NCI-H2029 treated with DMSO at 0.1 percent for 48 hours (cell line): ENCODE measurements around the gene OR51F2.
"Not testable (repeated sequence)": the region's sequence is repeated elsewhere in the genome, so short reads cannot be mapped to it uniquely, and the experiment has no call there.

Experiments
- DNase-seq: peaks from one replicate; lab custom pipeline; 2025; lab: John Stamatoyannopoulos, UW

Gene OR51F2, protein sequence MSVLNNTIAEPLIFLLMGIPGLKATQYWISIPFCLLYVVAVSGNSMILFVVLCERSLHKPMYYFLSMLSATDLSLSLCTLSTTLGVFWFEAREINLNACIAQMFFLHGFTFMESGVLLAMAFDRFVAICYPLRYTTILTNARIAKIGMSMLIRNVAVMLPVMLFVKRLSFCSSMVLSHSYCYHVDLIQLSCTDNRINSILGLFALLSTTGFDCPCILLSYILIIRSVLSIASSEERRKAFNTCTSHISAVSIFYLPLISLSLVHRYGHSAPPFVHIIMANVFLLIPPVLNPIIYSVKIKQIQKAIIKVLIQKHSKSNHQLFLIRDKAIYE

DNA sequence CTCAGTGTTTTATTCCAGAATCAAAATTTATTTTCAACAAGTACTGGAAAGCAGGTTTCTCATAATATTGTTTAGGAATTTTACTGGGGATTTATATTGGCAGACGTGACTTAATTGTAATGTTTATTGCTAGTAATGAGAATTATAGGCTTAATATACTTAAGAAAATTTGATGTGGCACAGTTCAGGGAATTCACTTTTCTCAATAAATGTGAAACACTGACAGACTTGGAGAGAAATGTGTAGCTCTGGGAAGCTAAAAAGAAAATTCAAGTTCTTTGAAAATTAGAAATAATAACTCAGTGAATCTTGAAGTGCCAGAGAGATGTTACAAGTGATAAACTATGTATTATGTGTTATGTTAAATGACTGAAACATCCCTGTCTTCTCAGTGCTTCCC is at the start of gene OR51F2:
Gene OR51F2, plus strand, starts transcription at position 301 of the 400 bp plus-strand sequence. CDS start 101 bp downstream, outside the sequence.
- DNase-seq: no peak

DNA sequence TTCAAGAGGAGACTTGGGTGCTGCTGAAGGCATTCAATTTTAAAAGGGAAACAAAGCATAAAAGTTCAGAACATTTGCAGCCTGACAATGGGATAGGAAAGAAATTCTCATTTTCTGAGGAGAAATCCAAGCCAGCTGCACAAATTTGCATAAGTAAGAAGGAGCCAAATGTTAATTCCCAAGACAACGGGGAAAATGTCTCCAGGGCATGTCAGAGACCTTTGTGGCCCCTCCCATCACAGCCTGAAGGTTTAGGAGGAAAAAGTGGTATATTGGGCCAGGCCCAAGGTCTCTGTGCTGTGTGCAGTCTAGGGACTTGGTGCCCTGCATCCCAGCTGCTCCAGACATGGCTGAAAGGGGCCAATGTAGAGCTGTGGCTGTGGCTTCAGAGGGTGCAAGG is 38.7 kb upstream of the OR51F2 start:
- DNase-seq: no peak

DNA sequence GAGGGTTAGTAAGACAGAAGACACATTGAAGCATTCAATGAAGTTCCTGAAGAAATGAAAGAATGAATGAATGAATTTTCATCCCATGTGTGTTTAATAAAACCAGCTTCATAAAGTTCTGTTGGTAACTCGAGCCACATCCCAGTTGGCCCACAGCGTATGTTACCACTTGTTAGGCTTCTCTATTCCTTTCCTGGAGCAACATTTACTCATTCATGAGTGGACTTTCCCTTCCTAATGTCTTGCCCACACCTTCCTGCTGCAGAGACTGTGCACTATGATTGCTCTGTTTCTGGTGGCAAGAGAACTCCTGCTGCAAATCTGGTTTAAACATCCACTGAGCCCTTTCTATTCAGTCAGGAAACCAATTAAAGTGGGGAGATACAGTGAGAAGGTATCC is 23.9 kb upstream of the OR51F2 start:
- no peak for DNase-seq

DNA sequence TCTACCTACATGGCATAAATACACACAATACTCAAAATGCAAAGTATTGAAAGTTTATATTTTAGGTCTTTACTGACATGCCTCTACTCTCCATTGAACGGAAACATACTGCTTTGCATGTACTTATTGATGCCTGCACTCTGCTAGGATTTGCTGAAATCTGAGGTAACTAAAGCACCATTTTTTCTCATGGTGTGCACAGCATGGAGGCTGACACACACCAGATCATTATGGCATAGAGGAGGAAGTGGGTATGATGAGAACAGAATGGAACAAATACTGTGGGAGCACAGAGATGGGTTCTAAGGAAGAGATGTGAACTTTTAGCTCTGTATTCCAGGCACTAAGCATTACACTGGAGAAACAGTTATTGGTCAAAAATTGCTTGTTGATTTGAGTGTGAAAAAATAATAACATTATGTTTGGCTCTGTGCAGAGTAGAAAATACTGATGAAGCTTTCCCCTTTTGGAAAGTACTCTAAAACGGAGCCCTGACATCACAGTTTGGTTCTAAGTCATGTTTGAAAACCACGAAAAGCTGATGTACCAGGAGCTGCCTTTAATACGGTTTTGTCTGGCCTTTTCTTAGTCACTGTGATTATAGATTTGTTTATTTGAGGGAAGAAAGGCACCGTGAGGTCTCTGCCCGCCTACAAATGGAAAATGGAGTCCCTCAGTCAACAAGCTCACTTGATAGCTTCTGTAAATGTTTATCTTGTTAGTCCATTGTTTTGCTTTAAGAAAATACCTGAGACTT is 22.5 kb upstream of the OR51F2 start:
- no peak for DNase-seq

DNA sequence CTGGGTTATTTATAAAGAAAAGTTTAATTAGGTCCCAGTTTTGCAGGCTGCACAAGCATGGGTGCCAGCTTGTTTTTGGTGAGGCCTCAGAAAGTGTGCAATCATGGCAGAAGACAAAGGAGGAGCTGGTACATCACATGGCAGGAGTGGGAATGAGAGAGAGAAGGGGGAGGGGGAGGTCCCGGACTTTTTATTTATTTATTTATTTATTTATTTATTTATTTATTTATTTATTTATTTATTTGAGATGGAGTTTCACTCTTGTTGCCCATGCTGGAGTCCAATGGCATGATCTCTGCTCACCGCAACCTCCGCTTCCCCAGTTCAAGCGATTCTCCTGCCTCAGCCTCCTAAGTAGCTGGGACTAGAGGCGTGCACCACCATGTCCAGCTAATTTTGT is 19.8 kb upstream of the OR51F2 start:
- not testable (repeated sequence) for DNase-seq

DNA sequence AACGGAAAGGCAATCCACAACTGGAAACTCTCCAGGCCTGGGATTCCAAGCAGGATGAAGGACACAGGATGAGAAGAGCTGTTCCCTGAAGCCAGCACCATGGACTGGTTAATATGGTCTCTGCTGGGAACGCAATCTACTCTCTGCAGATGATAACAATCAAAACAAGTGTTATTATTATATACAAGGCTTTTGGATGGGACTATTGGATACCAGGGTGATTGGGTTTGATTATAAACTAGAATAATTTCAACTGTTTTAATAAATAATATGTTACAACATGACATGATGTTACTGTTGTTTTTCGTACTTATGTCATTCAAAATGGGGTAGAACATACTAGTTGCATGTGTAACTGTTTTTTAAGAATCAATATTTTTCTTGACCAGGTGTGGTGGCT is 16.8 kb upstream of the OR51F2 start, which contains the start of gene OR52R1:
Gene OR52R1, minus strand, starts transcription at position 101 of the 400 bp plus-strand sequence. Its CDS starts 0 bp downstream, at position 101.
- no peak for DNase-seq

DNA sequence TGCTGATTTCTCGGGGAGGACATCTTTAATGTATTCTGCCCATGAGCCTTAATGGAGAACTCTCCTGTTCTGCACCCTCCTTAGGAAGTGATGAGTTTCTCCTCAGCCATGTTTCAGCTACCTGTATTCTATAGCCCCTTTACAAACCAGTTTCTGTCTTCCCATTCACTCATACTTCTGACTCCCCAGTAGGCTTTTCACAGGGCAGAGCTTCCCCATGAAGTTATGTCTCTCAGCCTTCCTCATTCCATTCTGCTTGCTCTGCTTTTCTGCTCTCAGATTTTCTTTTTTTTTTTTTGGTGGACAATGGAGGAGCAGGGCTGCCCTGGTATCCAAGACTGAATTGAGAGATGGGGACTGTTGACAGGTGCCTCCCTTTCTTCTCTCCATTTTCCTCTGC is 12.6 kb upstream of the OR51F2 start:
- DNase-seq: no peak

DNA sequence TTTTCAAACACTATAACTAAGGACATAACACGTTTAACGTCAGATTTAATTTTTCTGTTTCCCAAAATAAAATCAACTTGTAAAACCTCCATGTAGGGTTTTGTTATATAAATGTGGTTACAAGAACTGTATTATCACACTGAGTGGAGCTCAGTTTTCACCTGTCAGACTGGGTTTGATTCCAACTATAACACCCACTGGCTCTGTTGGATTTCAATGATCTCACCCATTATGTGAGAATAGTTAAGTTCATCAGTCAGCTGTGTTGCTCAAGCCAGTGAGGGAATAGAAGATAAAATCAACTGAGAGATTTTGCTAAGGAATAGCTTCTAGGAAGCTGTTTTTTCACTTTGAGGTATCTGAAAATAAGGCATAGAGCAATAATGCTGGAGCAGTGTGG is 11.9 kb upstream of the OR51F2 start:
- DNase-seq: no peak

DNA sequence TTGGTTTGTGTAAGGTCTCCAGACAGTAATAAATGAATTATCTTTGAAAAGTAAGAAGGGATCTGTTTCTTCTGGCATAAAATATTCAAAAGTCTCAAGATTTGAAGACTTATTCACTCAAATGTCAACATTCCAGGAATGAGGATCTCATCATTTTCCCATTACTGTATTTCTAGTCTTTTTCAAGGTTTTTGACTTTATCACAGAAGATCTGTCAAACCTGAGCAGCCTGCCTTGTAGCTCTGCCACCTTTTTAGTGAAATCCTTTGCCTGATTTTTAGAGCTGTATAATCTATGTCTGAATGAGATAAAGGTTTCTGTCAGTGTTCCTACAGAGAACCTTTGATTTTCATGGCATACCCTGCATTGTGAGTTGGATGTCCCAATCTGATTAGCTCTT is 4.0 kb downstream of the OR51F2 start:
- no peak for DNase-seq

DNA sequence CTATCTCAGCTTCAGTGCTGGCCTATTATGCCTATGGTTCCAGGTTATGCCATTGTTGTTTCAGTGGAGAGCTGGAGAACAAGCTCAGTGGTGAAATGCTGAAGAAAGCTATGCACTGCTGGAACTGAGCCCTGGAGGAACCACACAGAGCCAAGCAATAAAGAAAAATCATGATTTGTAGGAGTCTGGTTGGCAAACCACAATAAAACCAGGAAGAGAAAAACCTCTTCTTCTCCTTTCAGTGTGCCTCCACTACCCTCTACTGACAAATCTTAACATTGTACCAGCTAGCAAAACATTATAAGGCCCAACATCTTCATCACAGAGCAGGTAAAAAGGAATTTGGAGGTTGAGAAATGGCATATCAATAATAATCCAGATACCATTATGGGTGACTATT is 5.3 kb downstream of the OR51F2 start:
- DNase-seq: peak; percentile 47

DNA sequence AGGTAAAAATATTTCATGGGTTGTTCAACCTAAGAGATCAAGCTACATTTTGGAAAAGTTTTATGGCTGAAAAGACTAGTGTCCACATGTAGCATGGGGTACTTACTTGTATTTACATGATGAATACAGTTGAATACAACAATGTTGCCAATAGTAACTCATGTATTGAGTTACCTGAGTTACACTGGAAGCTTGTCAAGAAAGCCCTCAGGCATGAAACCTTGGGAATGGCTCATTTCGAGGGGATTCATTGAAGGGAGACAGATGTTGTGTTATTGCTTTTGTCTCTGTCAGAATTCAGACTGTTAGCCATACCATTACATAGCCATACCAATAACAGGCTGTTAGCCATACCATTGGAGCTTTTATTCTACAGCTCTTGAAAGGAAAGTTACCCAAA is 9.2 kb downstream of the OR51F2 start:
- DNase-seq: no peak

DNA sequence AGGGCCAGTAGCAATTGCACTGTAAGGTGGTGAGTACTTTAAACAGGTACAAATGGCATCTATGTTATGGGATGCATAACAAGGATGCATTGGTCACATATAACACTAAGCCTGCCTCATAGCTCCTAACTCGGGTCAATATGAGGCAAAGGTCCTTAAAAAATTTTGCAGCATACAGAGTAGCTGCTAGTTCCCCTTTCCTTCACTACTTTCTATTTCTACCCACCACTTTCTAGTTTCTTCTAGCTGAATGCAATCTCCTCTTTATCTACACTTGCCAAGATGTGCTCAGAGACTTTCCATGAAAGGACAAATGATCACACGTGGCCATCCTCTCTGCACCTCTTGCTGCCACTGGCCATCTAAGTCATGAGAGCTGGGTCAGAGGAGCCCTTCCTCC is 9.8 kb downstream of the OR51F2 start:
- no peak for DNase-seq

DNA sequence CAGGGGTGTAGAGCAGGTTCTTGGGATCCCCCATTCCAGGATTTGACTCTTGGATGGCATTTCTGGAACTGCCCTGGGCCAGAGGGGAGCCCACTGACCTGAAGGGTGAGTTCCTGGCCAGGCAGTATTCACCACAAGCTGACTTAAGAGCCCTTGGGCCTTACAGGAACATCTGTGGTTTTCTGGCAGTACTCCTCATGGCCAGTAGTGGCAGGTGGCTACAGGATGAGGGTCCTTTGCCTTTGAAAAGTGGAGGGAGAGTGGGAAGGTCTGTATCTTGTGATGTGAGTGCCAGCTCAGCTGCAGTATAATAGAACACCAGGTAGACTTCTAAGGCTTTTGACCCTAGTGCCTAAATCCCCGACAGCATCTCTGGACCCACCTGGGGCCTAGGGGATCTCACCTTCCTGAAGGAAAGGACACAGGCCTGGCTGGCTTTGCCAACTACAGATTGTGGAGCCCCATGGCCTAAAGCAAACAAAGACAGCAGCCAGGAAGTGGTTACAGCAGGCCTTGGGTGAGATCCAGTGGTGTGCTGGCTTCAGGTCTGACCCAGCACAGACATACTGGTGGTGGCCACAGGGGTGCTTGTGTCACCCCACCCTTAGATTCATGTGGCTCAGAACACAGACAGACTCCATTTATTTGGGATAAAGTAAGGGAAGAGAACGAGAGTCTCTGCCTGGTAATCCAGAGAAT is 18.9 kb downstream of the OR51F2 start:
- peak; percentile 94 for DNase-seq

DNA sequence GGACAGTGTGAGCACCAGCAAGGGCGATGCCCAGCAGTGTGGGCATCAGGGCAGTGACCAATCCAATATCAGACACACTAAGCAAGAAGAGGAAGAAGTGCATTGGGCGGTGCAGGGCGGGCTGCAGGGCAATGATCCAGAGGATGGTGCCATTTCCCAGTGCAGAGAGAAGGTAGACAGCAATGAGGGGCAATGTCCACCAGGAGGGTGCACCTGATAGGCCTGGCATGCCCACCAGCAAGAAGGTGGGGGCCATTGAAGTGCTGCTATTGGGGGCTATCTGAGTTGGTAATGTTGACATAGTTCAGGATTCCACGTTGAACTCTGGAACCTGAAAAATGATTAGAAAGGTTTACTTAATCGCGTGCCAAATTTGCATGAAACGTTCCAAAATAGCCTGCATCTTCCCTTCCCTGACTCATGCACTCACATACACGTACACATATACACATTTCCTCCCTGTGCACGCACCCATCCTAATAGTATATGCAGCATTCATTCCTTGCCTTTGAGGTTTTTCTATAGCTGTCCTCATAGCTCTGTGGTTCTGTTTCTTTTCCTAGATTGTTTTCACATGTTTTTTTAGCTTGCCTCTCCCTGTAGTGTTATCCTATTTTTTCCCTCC is 27.9 kb downstream of the OR51F2 start, which contains the start of gene OR51S1:
Gene OR51S1, minus strand, starts transcription at position 301 of the 625 bp plus-strand sequence. Its CDS starts 0 bp downstream, at position 301.
- DNase-seq: no peak

DNA sequence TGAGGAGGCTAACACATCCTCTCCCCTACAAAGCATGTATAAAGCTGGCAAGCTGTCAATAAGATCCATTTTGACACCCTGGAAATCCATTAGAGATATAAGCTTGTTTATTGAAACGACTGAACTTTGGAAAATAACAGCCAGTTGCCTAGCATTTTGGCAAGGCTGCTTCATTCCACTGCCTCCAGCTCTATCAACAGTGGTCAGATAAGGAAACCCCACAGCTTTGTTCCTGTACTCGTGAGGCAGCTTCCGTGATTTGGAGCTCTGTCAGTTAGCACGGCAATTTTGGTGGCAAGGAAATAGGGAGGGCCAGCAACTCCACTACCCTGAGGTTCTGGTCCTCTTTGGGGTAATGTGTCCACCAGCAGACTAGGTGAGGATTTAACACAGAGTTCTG is 29.9 kb downstream of the OR51F2 start:
- no peak for DNase-seq

DNA sequence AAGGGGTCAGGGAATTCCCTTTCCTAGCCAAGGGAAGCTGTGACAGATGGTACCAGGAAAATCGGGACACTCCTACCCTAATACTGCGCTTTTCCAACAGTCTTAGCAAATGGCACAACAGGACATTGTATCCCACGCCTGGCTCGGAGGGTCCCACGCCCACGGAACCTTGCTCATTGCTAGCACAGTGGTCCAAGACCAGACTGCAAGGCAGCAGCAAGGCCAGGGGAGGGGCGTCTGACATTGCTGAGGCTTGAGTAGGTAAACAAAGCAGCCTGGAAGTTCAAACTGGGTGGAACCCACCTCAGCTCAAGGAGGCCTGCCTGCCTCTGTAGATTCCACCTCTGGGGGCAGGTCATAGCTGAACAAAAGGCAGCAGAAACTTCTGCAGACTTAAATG is 33.2 kb downstream of the OR51F2 start:
- DNase-seq: not testable (repeated sequence)

DNA sequence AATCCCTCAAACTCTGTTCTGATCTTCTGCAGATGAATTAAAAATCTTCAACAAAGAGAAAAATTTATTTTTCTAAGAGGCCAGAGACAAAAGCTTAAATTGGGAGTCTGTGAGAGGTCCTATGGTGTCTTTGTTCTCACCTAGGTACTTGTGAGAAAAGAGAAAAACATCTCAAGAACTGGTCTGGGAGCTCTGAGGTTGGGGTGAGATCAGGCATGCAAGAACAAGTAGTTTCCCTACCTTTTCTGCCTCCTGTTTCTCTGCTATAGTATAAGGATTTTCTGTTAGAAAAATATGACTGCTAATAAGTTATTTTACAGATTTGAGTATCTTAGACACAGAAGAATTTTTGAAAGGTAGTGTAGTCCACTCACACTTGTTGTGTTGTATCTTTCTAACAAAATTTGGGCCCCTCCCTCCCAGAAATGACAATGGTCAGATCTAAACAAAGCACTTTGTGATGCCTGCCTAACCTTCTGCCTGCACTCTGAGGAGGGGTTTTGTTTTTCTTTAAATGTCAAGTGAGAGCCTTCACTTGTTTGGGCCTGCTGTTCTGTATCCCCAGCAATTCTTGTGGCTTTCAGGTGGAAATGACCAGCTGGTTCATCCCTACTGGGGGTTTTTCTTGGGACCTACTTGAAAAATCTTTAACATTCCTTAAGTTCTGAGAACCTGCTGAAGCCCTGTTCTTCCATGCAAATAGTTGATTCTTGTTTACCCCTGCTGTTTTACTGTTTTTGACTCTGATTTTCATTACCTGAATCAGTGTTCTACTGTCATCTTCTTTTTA is 41.5 kb downstream of the OR51F2 start:
- DNase-seq: no peak

DNA sequence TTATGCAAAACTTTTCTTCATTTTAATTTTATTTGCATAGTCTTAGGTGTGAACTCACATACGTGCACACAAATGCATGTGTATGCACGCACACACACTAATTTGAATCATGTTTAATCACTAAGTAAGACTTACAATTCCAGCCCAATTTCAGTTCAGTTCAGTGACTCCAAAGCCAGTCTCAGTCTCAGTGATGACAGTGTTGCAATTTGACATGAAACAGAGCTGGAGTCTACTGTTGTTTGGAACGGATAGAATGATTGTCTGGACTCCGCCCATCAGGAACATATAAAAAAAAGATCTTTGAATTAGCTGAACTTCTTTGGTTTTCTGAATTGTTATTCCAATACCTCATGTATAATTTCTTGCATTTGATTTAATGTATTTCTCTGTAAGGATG is 42.8 kb downstream of the OR51F2 start:
- DNase-seq: no peak

DNA sequence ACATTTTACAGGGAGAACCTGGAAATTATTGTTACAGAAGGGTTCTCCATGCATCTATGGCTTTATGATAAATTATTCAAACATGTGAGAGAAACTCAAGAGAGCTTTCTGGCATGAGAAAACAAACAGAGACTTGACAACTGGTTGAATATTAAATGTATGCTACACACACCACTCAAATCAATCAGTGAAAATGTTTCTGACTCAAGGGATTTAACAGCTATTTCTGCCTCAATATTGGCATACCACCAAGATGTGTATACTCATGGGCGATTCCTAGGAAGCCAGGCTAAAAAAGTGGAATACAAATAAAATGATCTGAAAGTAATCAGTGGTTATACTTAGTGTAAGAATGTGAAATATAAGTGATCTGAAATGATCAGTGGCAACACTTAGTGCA is 44.7 kb downstream of the OR51F2 start:
- DNase-seq: no peak
